Fibroblast of mammary gland (primary cell): ENCODE results near the gene INPP5A.
A peak's percentile ranks its signal among the peaks of the same experiment; 100 is the strongest.
"Not testable (repeated sequence)": the region's sequence is repeated elsewhere in the genome, so short reads cannot be mapped to it uniquely, and the experiment has no call there.

Experiments
- DNase-seq: peaks from one replicate; pipeline ENCODE4 v3.0.0-alpha.2; 2010; ENCODE audit warnings: low read depth
- H3K4me3 ChIP-seq: 2 replicates; pipeline ENCODE4 v1.5.1; 2011; ENCODE audit warnings: low read depth, mild to moderate bottlenecking, low read length, moderate library complexity; ENCODE audit not compliant: control insufficient read depth
- CTCF ChIP-seq: conservative IDR thresholded peaks from 2 replicates; pipeline ENCODE4 v1.5.1; 2011; ENCODE audit warnings: low read depth, low read length, inconsistent platforms; ENCODE audit not compliant: control insufficient read depth, insufficient read depth

Gene INPP5A

GRCh38 chr10:132570265-132570664 is 32.7 kb downstream of the INPP5A start:
- DNase-seq, result no peak
- H3K4me3 ChIP-seq, result no peak overlapping the region
- no peak for TF ChIP-seq CTCF

- no peak for DNase-seq
- H3K4me3 ChIP-seq, result no peak overlapping the region
- no peak for TF ChIP-seq CTCF
Observed at GRCh38 chr10:132570771-132571649, 33.4 kb downstream of the INPP5A start.

GRCh38 chr10:132571650-132572544 is 34.3 kb downstream of the INPP5A start:
- DNase-seq, result peak; percentile 89
- TF ChIP-seq CTCF, result no peak
- H3K4me3 ChIP-seq, result no peak overlapping the region

GRCh38 chr10:132572545-132572937 is 35.0 kb downstream of the INPP5A start:
- no peak for DNase-seq
- TF ChIP-seq CTCF, result no peak
- no peak overlapping the region for H3K4me3 ChIP-seq

GRCh38 chr10:132572946-132573345 is 35.4 kb downstream of the INPP5A start:
- DNase-seq, H3K4me3 ChIP-seq: not testable (repeated sequence)

- no peak for DNase-seq
- no peak overlapping the region for H3K4me3 ChIP-seq
- no peak for TF ChIP-seq CTCF
Observed at GRCh38 chr10:132574288-132574687, 36.7 kb downstream of the INPP5A start.

GRCh38 chr10:132574783-132575319 is 37.3 kb downstream of the INPP5A start:
- DNase-seq, result no peak
- no peak overlapping the region for H3K4me3 ChIP-seq
- no peak for TF ChIP-seq CTCF
